Calu3 (cell line): Measurements from ENCODE around the gene CENPX. TPM values are rescaled to one million over a fixed set of nuclear protein-coding genes. Genes with fewer than 3 reads are reported as not detected.

Source experiments
- BruUV-seq: library from RNA; stranded (reverse); fragments of 400-500 nt; replicated peaks from 2 replicates; lab custom pipeline; 2021; lab: Mats Ljungman, UMichigan
- CTCF ChIA-PET: fragments of 300-600 bp; sonication (Branson Sonifier 250); formaldehyde crosslinking; loops from one replicate; lab custom pipeline; 2022; ENCODE audit warnings: antibody characterized with exemption; lab: Charles Lee
- DNase-seq: peaks from one replicate; pipeline ENCODE4 v3.0.0; 2022
- H3K27ac Mint-ChIP-seq: one replicate; pipeline ENCODE4 v1.8.0; 2022; ENCODE audit warnings: mixed read lengths; ENCODE audit not compliant: unreplicated experiment
- H3K27me3 Mint-ChIP-seq: one replicate; pipeline ENCODE4 v1.8.0; 2022; ENCODE audit warnings: mixed read lengths; ENCODE audit not compliant: unreplicated experiment
- H3K36me3 Mint-ChIP-seq: one replicate; pipeline ENCODE4 v1.8.0; 2022; ENCODE audit warnings: mild to moderate bottlenecking, moderate library complexity, mixed read lengths; ENCODE audit not compliant: insufficient read depth, unreplicated experiment
- H3K4me1 Mint-ChIP-seq: one replicate; pipeline ENCODE4 v1.8.0; 2022; ENCODE audit warnings: mild to moderate bottlenecking, low read depth, mixed read lengths; ENCODE audit not compliant: unreplicated experiment
- H3K4me3 Mint-ChIP-seq: one replicate; pipeline ENCODE4 v1.8.0; 2022; ENCODE audit warnings: mild to moderate bottlenecking, low read depth, moderate library complexity, mixed read lengths; ENCODE audit not compliant: unreplicated experiment
- H3K9me3 Mint-ChIP-seq: one replicate; pipeline ENCODE4 v1.8.0; 2022; ENCODE audit warnings: low read depth, mixed read lengths; ENCODE audit not compliant: unreplicated experiment
- CTCF ChIP-seq: fragments of 200-600 bp; IDR thresholded peaks from one replicate; pipeline ENCODE4 v1.8.0; 2022; ENCODE audit warnings: antibody characterized with exemption; ENCODE audit not compliant: unreplicated experiment
- intact Hi-C: fragments of 100-400 bp; cut with micrococcal nuclease; formaldehyde crosslinking; loops from one replicate; pipeline ENCODE4 v1.10.0; 2022; ENCODE audit not compliant: unreplicated experiment
- total RNA-seq: library from RNA; stranded (reverse); gene quantifications from 2 replicates; pipeline ENCODE4 v1.2.3, GENCODE V29; 2022

The CENPX gene
- total RNA-seq, 1 experiment from 2014 or later, result 86.9 TPM

- no peak for DNase-seq
- intact Hi-C loops, result loop anchor here (2.0 to 5.0 kb wide), 2 partner anchors 60 to 132 kb away; partner anchors contain the start of gene NOTUM
- Mint-ChIP-seq H3K27ac (no peak overlapping the region), H3K4me1 (peaks cover 8% of the 10 kb centered on the region), H3K27me3 (no peaks in the 10 kb centered on the region), H3K4me3 (peak overlapping the region; percentile 47), H3K36me3 (peaks cover 63% of the 10 kb centered on the region), H3K9me3 (no peaks in the 10 kb centered on the region)
- CTCF ChIA-PET, result interaction anchor here (1.0 to 4.6 kb wide), 4 partner anchors 17 to 94 kb away, joined by 3 to 45 read pairs (median 14); partner anchors contain the start of genes DCXR and NOTUM
- no TSS peak for BruUV-seq
- no peak for TF ChIP-seq CTCF
These were observed 2.0 kb downstream of the CENPX start for GRCh38 chr17:82020572-82021106.

GRCh38 chr17:82019690-82020571 is 2.7 kb downstream of the CENPX start:
- intact Hi-C loops, result loop anchor here (2.0 to 5.0 kb wide), 2 partner anchors 59 to 132 kb away; partner anchors contain the start of gene NOTUM
- peaks cover 8% of the 10 kb centered on the region for H3K4me1 Mint-ChIP-seq
- CTCF ChIA-PET, result interaction anchor here (0.6 to 4.6 kb wide), 8 partner anchors 15 to 601 kb away, joined by 3 to 45 read pairs (median 4); partner anchors contain the start of genes DCXR and NOTUM
- H3K9me3 Mint-ChIP-seq, result no peaks in the 10 kb centered on the region
- no peak overlapping the region for H3K27ac Mint-ChIP-seq
- H3K27me3 Mint-ChIP-seq, result no peaks in the 10 kb centered on the region
- TF ChIP-seq CTCF, result peak; percentile 59
- peak; percentile 76 for DNase-seq
- H3K36me3 Mint-ChIP-seq, result peaks cover 63% of the 10 kb centered on the region
- H3K4me3 Mint-ChIP-seq, result peak overlapping the region; percentile 47
- BruUV-seq, result no TSS peak

GRCh38 chr17:82018989-82019689 is 3.5 kb downstream of the CENPX start:
- Mint-ChIP-seq H3K36me3 (peaks cover 64% of the 10 kb centered on the region), H3K27me3 (no peaks in the 10 kb centered on the region), H3K27ac (no peak overlapping the region), H3K4me3 (no peak overlapping the region), H3K4me1 (peaks cover 8% of the 10 kb centered on the region), H3K9me3 (no peaks in the 10 kb centered on the region)
- CTCF ChIA-PET, result interaction anchor here (0.6 to 4.6 kb wide), 7 partner anchors 14 to 601 kb away, joined by 3 to 45 read pairs (median 4); partner anchors contain the start of genes DCXR and NOTUM
- DNase-seq, result no peak
- intact Hi-C loops, result no loop called here
- BruUV-seq, result TSS peak; percentile 36
- TF ChIP-seq CTCF, result no peak
